Measurements from ENCODE around the gene SLC2A8. TPM values are rescaled to one million over a fixed set of nuclear protein-coding genes. Genes with fewer than 3 reads are reported as not detected.

SLC2A8 gene
- total RNA-seq, 1 donor from 2014 or later, result 40.2 TPM

DNA sequence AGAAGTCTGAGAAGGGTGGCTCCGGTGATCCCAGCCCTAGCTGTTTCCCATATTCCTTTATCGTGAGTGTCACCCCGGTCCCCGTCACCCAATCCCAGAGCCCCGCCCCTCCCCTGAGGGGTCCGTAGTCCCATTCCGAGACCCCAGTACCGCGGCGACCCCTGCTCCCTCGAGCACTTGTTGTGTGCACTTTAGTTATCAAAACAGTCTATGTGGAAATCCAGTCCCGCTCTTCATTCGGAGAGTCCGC, 54.6 kb downstream of the SLC2A8 start:
- no peak for DNase-seq (ENCODE audit: extremely low spot score, unreplicated experiment)
- Mint-ChIP-seq H3K4me3 (peak overlapping the region; percentile 96), H3K36me3 (peaks cover 45% of the 10 kb centered on the region), H3K27ac (peak overlapping the region; percentile 98), H3K9me3 (no peaks in the 10 kb centered on the region), H3K27me3 (peaks cover 3% of the 10 kb centered on the region), H3K4me1 (ENCODE audit: unreplicated experiment) (peaks cover 30% of the 10 kb centered on the region)
- TF ChIP-seq, protein P1, sequence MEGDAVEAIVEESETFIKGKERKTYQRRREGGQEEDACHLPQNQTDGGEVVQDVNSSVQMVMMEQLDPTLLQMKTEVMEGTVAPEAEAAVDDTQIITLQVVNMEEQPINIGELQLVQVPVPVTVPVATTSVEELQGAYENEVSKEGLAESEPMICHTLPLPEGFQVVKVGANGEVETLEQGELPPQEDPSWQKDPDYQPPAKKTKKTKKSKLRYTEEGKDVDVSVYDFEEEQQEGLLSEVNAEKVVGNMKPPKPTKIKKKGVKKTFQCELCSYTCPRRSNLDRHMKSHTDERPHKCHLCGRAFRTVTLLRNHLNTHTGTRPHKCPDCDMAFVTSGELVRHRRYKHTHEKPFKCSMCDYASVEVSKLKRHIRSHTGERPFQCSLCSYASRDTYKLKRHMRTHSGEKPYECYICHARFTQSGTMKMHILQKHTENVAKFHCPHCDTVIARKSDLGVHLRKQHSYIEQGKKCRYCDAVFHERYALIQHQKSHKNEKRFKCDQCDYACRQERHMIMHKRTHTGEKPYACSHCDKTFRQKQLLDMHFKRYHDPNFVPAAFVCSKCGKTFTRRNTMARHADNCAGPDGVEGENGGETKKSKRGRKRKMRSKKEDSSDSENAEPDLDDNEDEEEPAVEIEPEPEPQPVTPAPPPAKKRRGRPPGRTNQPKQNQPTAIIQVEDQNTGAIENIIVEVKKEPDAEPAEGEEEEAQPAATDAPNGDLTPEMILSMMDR (conservative IDR thresholded peaks at IDR 0.05), result no peak

DNA sequence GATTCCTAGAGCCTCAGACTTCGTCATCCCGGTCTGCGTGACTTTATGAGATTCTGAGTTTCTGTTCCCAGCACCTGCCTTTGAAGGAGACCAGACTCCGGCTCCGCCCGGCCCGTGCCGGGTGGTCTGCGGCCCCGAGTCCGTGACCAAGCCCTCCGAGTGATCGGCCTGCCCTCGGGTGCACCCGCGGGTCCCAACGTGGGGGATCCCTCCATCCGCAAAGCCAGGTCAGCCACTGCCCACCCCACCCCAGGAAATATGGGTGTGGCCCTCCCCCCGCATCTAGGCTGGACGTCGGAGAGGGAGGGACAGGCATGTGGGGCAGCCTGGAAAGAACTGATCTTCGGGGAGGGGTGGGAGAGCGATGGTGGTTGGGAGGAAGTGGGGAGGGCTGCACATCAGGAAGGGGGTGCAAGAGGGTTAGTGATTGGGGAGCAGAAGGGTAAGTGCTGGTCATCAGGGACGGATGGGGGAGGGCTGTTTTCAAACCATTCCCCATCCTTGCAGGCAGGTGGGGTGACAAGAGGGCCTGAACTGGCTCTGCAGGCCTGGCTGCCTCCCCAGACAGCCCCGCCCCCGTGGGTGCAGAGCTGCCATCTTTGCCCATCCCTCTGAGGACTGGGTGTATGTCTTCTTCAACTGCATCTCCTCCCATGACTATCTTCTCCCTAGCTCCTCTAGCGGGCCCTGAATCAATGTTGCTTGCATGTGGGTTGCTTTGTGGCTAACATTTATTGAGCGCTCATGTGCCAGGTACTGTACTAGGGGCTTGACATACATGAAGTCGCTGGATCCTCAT, 55.1 kb downstream of the SLC2A8 start:
- Mint-ChIP-seq H3K4me1 (ENCODE audit: unreplicated experiment) (peaks cover 30% of the 10 kb centered on the region), H3K36me3 (peaks cover 41% of the 10 kb centered on the region), H3K27ac (peak overlapping the region; percentile 98), H3K4me3 (peak overlapping the region; percentile 96), H3K27me3 (peaks cover 3% of the 10 kb centered on the region), H3K9me3 (no peaks in the 10 kb centered on the region)
- TF ChIP-seq, protein P1 (conservative IDR thresholded peaks at IDR 0.05), result no peak
- peak; percentile 71 for DNase-seq (ENCODE audit: extremely low spot score, unreplicated experiment)

DNA sequence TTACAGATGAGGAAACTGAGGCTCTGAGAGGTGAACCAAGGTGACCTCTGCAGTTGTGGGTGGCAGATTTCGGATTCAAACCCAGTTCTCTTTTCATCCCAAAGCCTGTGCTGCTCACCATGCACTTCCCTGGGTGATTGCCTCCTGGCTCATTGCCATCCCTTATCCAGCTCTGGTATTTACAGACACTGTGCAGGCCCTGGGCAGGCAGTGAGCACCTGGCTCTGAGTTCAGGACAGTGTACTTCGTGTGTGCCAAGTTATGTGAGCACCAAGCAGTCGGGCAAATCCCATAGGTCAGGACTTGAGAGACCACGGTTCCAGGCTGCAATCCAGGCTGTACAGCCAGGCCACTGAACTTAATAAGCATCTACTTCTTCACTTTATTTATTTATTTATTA, 55.7 kb downstream of the SLC2A8 start:
- peak overlapping the region; percentile 98 for H3K27ac Mint-ChIP-seq

DNA sequence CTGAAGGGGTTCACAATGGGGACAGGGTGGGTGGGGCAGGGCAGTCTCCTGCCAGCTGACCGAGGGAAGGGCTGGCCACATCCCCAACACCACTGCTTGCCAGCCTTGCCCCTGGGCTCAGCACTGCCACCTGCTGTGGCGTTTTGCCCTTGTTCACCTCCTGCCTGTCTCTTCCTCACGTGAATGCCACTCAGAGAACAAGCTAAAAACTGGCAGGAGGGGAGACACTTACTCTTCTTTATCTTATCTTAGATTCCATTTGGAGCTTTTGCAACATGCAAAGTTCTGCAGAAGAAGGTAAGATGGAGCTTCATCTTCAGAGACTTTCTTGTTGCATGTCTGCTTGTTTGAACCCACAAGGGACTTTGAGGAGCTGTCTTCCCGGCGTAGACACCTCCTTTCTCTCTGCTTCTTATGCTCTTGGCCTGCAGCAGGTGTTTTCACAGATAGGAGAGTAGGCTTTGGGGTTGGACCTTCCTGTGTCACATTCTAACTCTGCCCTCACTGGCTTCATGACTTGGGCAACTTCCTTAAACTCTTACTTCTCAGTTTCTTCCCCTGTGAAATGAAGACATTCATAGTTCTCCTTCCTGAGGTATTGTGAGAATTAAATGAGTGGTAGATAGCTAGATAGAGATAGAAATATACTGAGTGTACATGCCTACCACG, 58.5 kb downstream of the SLC2A8 start:
- no peak overlapping the region for H3K4me3 Mint-ChIP-seq
- TF ChIP-seq, protein P1 (conservative IDR thresholded peaks at IDR 0.05), result peak; percentile 15
- H3K27me3 Mint-ChIP-seq, result peaks cover 3% of the 10 kb centered on the region
- H3K27ac Mint-ChIP-seq, result no peak overlapping the region
- H3K9me3 Mint-ChIP-seq, result no peaks in the 10 kb centered on the region
- H3K36me3 Mint-ChIP-seq, result peaks cover 15% of the 10 kb centered on the region
- no peak for DNase-seq (ENCODE audit: extremely low spot score, unreplicated experiment)
- no peaks in the 10 kb centered on the region for H3K4me1 Mint-ChIP-seq (ENCODE audit: unreplicated experiment)

More for the DNA sequence above, 55.7 kb downstream of the SLC2A8 start:
- H3K4me1 Mint-ChIP-seq (ENCODE audit: unreplicated experiment), result peaks cover 27% of the 10 kb centered on the region
- TF ChIP-seq, protein P1 (conservative IDR thresholded peaks at IDR 0.05), result no peak
- peak overlapping the region; percentile 96 for H3K4me3 Mint-ChIP-seq
- peaks cover 3% of the 10 kb centered on the region for H3K27me3 Mint-ChIP-seq
- DNase-seq (ENCODE audit: extremely low spot score, unreplicated experiment), result no peak
- peaks cover 40% of the 10 kb centered on the region for H3K36me3 Mint-ChIP-seq
- no peaks in the 10 kb centered on the region for H3K9me3 Mint-ChIP-seq

DNA sequence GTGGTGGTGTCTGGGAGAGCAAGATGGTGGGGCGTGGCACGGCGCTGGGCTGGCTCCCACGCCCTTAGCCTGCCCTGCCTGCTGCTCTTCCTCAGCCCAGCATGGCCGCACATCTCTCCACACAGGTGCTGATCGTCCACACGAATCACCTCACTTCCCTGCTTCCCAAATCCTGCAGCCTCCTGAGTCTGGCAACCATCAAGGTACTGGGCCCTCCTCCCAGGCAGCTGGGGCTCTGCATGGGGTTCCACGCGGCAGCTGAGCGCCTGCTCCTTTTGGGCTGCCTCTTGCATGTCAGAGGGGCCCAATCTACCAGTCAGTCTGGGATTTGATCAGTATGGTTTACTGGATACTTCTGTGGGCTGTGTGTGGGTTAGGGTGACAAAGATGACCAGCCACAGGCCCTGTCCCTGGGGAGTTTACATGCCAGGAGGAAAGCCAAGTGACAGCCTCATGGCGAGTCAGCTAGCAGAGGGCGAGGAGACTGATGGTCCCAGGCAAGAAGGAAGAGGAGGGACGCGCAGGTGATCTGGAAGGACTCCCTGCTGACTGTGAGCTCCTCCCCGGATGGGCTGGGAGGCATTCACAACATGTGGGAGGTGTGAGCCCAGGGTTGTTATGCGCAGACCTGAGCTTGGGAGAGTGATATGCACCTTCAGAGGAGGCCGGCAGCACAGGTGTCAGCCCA, 60.4 kb downstream of the SLC2A8 start:
- Mint-ChIP-seq H3K4me3 (no peak overlapping the region), H3K4me1 (ENCODE audit: unreplicated experiment) (no peaks in the 10 kb centered on the region), H3K27me3 (no peaks in the 10 kb centered on the region), H3K27ac (no peak overlapping the region), H3K36me3 (peaks cover 7% of the 10 kb centered on the region), H3K9me3 (no peaks in the 10 kb centered on the region)
- no peak for DNase-seq (ENCODE audit: extremely low spot score, unreplicated experiment)
- TF ChIP-seq, protein P1 (conservative IDR thresholded peaks at IDR 0.05), result no peak

Other genes starting within 250 kb of the SLC2A8 start
- 11.1 and 19.7 TPM in 2 replicates for gene GARNL3, start 132.4 kb upstream of the SLC2A8 start, total RNA-seq (ENCODE audit: low replicate concordance)
- gene ZNF79, start 27.2 kb downstream of the SLC2A8 start, total RNA-seq (ENCODE audit: low replicate concordance), result 14.1 and 18.7 TPM in 2 replicates
- 1,238 and 1,343 TPM in 2 replicates for gene RPL12, start 54.2 kb downstream of the SLC2A8 start, total RNA-seq (ENCODE audit: low replicate concordance)
- gene LRSAM1, start 54.3 kb downstream of the SLC2A8 start, total RNA-seq (ENCODE audit: low replicate concordance), result 16.0 and 20.6 TPM in 2 replicates
- 43.1 and 48.8 TPM in 2 replicates for gene STXBP1, start 215.1 kb downstream of the SLC2A8 start, total RNA-seq (ENCODE audit: low replicate concordance)

All from type B pancreatic cell (in vitro differentiated cells).